SK-N-SH (cell line): ENCODE data around the gene AP2A2. TPM values are rescaled to one million over a fixed set of nuclear protein-coding genes. Genes with fewer than 3 reads are reported as not detected.

ENCODE experiments used
- CTCF ChIA-PET: fragments of 300-600, 350-600 bp; formaldehyde crosslinking; extraction: SDS; loops from one replicate; lab custom pipeline; 2021; lab: Yijun Ruan, JAX
- POLR2A ChIA-PET: fragments of 350-600 bp; sonication (Branson Sonifier 250); formaldehyde crosslinking; extraction: SDS; loops from one replicate; lab custom pipeline; 2020; ENCODE audit warnings: antibody characterized with exemption, inconsistent platforms; lab: Yijun Ruan, JAX
- DNase-seq: peaks from one replicate; pipeline ENCODE4 v3.0.0; 2012
- H2AFZ ChIP-seq: fragments of 200-600 bp; sonication (generic); 2 replicates; pipeline ENCODE4 v1.8.1; 2016; ENCODE audit warnings: antibody characterized with exemption, mild to moderate bottlenecking, low read depth
- H3F3A ChIP-seq: fragments of 200-600 bp; sonication (generic); replicated peaks from 2 replicates; pipeline ENCODE3; 2016; ENCODE audit warnings: antibody characterized with exemption, mild to moderate bottlenecking; ENCODE audit not compliant: insufficient read depth
- H3K27ac ChIP-seq, 2 experiments: fragments of 200-500 bp in 1 of 2; fragments of 200-600 bp in 1 of 2; sonication (Bioruptor generic) in 1 of 2; sonication (generic), shearing (Covaris generic) in 1 of 2; 2 replicates each; pipeline versions ENCODE4 v1.5.1 to v1.6.1; 2014 to 2016; ENCODE audit warnings: low read depth in 2 of 2, inconsistent platforms in 1 of 2, low read length in 1 of 2, mild to moderate bottlenecking in 1 of 2, mixed read lengths in 1 of 2
- H3K27me3 ChIP-seq: fragments of 200-600 bp; sonication (generic), shearing (Covaris generic); 2 replicates; pipeline ENCODE4 v1.6.1; 2016; ENCODE audit warnings: mixed run types; ENCODE audit not compliant: insufficient read depth
- H3K36me3 ChIP-seq, 2 experiments: fragments of 200-500 bp in 1 of 2; fragments of 200-600 bp in 1 of 2; sonication (Bioruptor generic) in 1 of 2; sonication (generic) in 1 of 2; replicated peaks in 1 of 2; 2 replicates each; pipeline versions ENCODE3 to v1.5.1; 2014 to 2016; ENCODE audit warnings: low read length in 1 of 2, mild to moderate bottlenecking in 1 of 2; ENCODE audit not compliant: insufficient read depth in 2 of 2, control insufficient read depth in 1 of 2
- H3K4me1 ChIP-seq, 2 experiments: fragments of 200-500 bp in 1 of 2; fragments of 200-600 bp in 1 of 2; sonication (Bioruptor generic) in 1 of 2; sonication (generic), shearing (Covaris generic) in 1 of 2; 2 replicates each; pipeline versions ENCODE4 v1.5.1 to v1.6.1; 2014 to 2016; ENCODE audit warnings: low read depth in 1 of 2, low read length in 1 of 2, mixed run types in 1 of 2; ENCODE audit not compliant: insufficient read depth in 2 of 2, control insufficient read depth in 1 of 2
- H3K4me2 ChIP-seq: fragments of 200-600 bp; sonication (generic), shearing (Covaris generic); 2 replicates; pipeline ENCODE4 v1.6.1; 2017; ENCODE audit warnings: mixed run types
- H3K4me3 ChIP-seq, 2 experiments: fragments of 200-500 bp in 1 of 2; fragments of 200-600 bp in 1 of 2; sonication (Bioruptor generic) in 1 of 2; sonication (generic), shearing (Covaris generic) in 1 of 2; 2 replicates each; pipeline versions ENCODE4 v1.5.1 to v1.8.1; 2014 to 2016; ENCODE audit warnings: low read depth in 2 of 2, inconsistent platforms in 1 of 2, low read length in 1 of 2, mild to moderate bottlenecking in 1 of 2, mixed read lengths in 1 of 2, moderate library complexity in 1 of 2
- H3K79me2 ChIP-seq: fragments of 200-600 bp; sonication (generic); 2 replicates; pipeline ENCODE4 v1.8.1; 2017; ENCODE audit warnings: mild to moderate bottlenecking; ENCODE audit not compliant: insufficient read depth
- H3K9ac ChIP-seq: fragments of 200-600 bp; sonication (generic); 2 replicates; pipeline ENCODE4 v1.6.1; 2017; ENCODE audit warnings: mixed run types
- H3K9me2 ChIP-seq: fragments of 200-600 bp; sonication (generic); 2 replicates; pipeline ENCODE4 v1.6.1; 2017; ENCODE audit warnings: mixed run types
- H3K9me3 ChIP-seq: fragments of 200-600 bp; sonication (generic); 2 replicates; pipeline ENCODE4 v1.6.1; 2017; ENCODE audit warnings: mixed run types, mild to moderate bottlenecking, moderate library complexity
- H4K20me1 ChIP-seq: fragments of 200-600 bp; sonication (generic); 2 replicates; pipeline ENCODE4 v1.6.1; 2017; ENCODE audit warnings: mild to moderate bottlenecking, mixed run types; ENCODE audit not compliant: insufficient read depth
- EZH2phosphoT487 ChIP-seq: fragments of 200-600 bp; sonication (generic); IDR thresholded peaks from 2 replicates; pipeline ENCODE4 v1.6.1; 2017; ENCODE audit warnings: low read depth, mixed run types, mild to moderate bottlenecking, antibody characterized with exemption, moderate library complexity, borderline replicate concordance
- GABPA ChIP-seq: IDR thresholded peaks from 2 replicates; pipeline ENCODE4 v1.4.0; 2012; ENCODE audit warnings: low read depth, mild to moderate bottlenecking
- IRF3 ChIP-seq: fragments of 150-350 bp; IDR thresholded peaks from 2 replicates; pipeline ENCODE4 v1.6.1; 2016; ENCODE audit warnings: mild to moderate bottlenecking, low read depth, low read length
- JUND ChIP-seq: IDR thresholded peaks from 2 replicates; pipeline ENCODE4 v1.4.0; 2012
- MAX ChIP-seq: IDR thresholded peaks from 2 replicates; pipeline ENCODE4 v1.4.0; 2012; ENCODE audit warnings: low read depth
- NFIC ChIP-seq: IDR thresholded peaks from 2 replicates; pipeline ENCODE4 v1.4.0; 2012; ENCODE audit warnings: borderline replicate concordance
- PBX3 ChIP-seq: IDR thresholded peaks from 2 replicates; pipeline ENCODE4; 2012
- POLR2AphosphoS5 ChIP-seq: IDR thresholded peaks from 2 replicates; pipeline ENCODE4 v1.6.1; 2012; ENCODE audit warnings: low read depth, low read length
- RAD21 ChIP-seq: IDR thresholded peaks from 2 replicates; pipeline ENCODE4 v1.6.1; 2012; ENCODE audit warnings: mild to moderate bottlenecking, low read length
- RCOR1 ChIP-seq: fragments of 150-350 bp; IDR thresholded peaks from 2 replicates; pipeline ENCODE4 v1.6.1; 2017; ENCODE audit warnings: antibody characterized with exemption, low read length
- REST ChIP-seq: IDR thresholded peaks from 2 replicates; pipeline ENCODE4 v1.6.1; 2012; ENCODE audit warnings: mild to moderate bottlenecking, low read depth, low read length, moderate library complexity
- RXRA ChIP-seq: IDR thresholded peaks from 2 replicates; pipeline ENCODE4 v1.4.0; 2012; ENCODE audit warnings: low read depth, mild to moderate bottlenecking, borderline replicate concordance
- TAF1 ChIP-seq: IDR thresholded peaks from 2 replicates; pipeline ENCODE4 v1.6.1; 2012; ENCODE audit warnings: low read depth, mild to moderate bottlenecking, low read length, moderate library complexity, borderline replicate concordance
- TCF12 ChIP-seq: IDR thresholded peaks from 2 replicates; pipeline ENCODE4 v1.4.0; 2012
- TEAD4 ChIP-seq: IDR thresholded peaks from 2 replicates; pipeline ENCODE4 v1.4.0; 2012; ENCODE audit warnings: mild to moderate bottlenecking, borderline replicate concordance; ENCODE audit not compliant: insufficient read depth
- USF2 ChIP-seq: fragments of 150-350 bp; IDR thresholded peaks from 2 replicates; pipeline ENCODE4 v1.6.1; 2017; ENCODE audit warnings: antibody characterized with exemption, low read length, low read depth, borderline replicate concordance
- YY1 ChIP-seq: IDR thresholded peaks from 2 replicates; pipeline ENCODE4 v1.4.0; 2012; ENCODE audit warnings: low read depth, mild to moderate bottlenecking
- ZBTB33 ChIP-seq: IDR thresholded peaks from 2 replicates; pipeline ENCODE4 v1.4.0; 2012; ENCODE audit warnings: low read depth, borderline replicate concordance
- WGBS: methylation state at CpG from one replicate; pipeline ENCODE4 v1.1.6; 2017; ENCODE audit warnings: low lambda C conversion rate; 5-methylcytosine and 5-hydroxymethylcytosine counted together
- polyA plus RNA-seq, 3 experiments: library from polyadenylated mRNA; depleted of rRNA; stranded (reverse); fragments of >200 nt; gene quantifications; 2 replicates each; pipeline ENCODE4 v1.2.3, GENCODE V29; 2012

The AP2A2 gene
- polyA plus RNA-seq, 1 of the 3 experiments (the other 2 are of a cell fraction), result 42.7 TPM

- no peaks in the 10 kb centered on the region for H3K9me3 ChIP-seq
- no peaks in the 10 kb centered on the region for H3F3A ChIP-seq
- no peaks in the 10 kb centered on the region for H3K36me3 ChIP-seq
- peaks cover 0 to 14% of the 10 kb centered on the region in 2 experiments; a peak in 1 of 4 replicates for H3K4me1 ChIP-seq
- ChIA-PET CTCF (interaction anchor here (1.8 kb wide), 1 partner anchor 137 kb away, joined by 4 read pairs; no protein-coding TSS in a partner anchor), POLR2A (no interaction called here)
- no peaks in the 10 kb centered on the region for H3K27me3 ChIP-seq
- H3K9ac ChIP-seq, result no peak overlapping the region
- peaks cover 14% of the 10 kb centered on the region for H3K79me2 ChIP-seq
- H3K27ac ChIP-seq, result no peak overlapping the region
- H3K9me2 ChIP-seq, result no peaks in the 10 kb centered on the region
- TF ChIP-seq IRF3 (no peak), NFIC (no peak), USF2 (no peak), TAF1 (no peak)
- H4K20me1 ChIP-seq, result no peaks in the 10 kb centered on the region
- no peak overlapping the region for H3K4me3 ChIP-seq
- H3K4me2 ChIP-seq, result no peak overlapping the region
- no peak overlapping the region for H2AFZ ChIP-seq
- DNase-seq, result no peak
- WGBS, result 73% methylated on average over 4 of the region's 5 CpGs
Observed at GRCh38 chr11:914204-914603, 11.5 kb upstream of the AP2A2 start.

GRCh38 chr11:914747-915501 is 10.7 kb upstream of the AP2A2 start:
- Histone ChIP-seq H3K27ac (no peak overlapping the region), H3K4me3 (no peak overlapping the region), H3K4me2 (no peak overlapping the region), H3K4me1 (peaks cover 0 to 9% of the 10 kb centered on the region in 2 experiments; a peak in 1 of 4 replicates), H2AFZ (no peak overlapping the region), H3K27me3 (no peaks in the 10 kb centered on the region), H3F3A (no peaks in the 10 kb centered on the region), H3K9ac (no peak overlapping the region), H3K9me2 (no peaks in the 10 kb centered on the region), H3K36me3 (no peaks in the 10 kb centered on the region), H3K79me2 (peaks cover 7% of the 10 kb centered on the region), H4K20me1 (no peaks in the 10 kb centered on the region), H3K9me3 (no peaks in the 10 kb centered on the region)
- ChIA-PET POLR2A (no interaction called here), CTCF (interaction anchor here (1.6 to 1.8 kb wide), 2 partner anchors 67 to 137 kb away, joined by 4 to 5 read pairs; no protein-coding TSS in a partner anchor)
- no peak for DNase-seq
- 89% methylated on average over 11 of the region's 21 CpGs for WGBS
- no peak for TF ChIP-seq RXRA
- TF ChIP-seq JUND, result no peak
- TF ChIP-seq RAD21, result no peak
- TF ChIP-seq ZBTB33, result no peak
- no peak for TF ChIP-seq RCOR1
- no peak for TF ChIP-seq MAX
- no peak for TF ChIP-seq EZH2phosphoT487
- TF ChIP-seq YY1, result no peak
- no peak for TF ChIP-seq POLR2AphosphoS5
- no peak for TF ChIP-seq TAF1
- no peak for TF ChIP-seq GABPA
- no peak for TF ChIP-seq TCF12
- no peak for TF ChIP-seq REST
- TF ChIP-seq TEAD4, result no peak
- TF ChIP-seq PBX3, result no peak
